Measurements from ENCODE around the gene USP11.

USP11 gene

DNA sequence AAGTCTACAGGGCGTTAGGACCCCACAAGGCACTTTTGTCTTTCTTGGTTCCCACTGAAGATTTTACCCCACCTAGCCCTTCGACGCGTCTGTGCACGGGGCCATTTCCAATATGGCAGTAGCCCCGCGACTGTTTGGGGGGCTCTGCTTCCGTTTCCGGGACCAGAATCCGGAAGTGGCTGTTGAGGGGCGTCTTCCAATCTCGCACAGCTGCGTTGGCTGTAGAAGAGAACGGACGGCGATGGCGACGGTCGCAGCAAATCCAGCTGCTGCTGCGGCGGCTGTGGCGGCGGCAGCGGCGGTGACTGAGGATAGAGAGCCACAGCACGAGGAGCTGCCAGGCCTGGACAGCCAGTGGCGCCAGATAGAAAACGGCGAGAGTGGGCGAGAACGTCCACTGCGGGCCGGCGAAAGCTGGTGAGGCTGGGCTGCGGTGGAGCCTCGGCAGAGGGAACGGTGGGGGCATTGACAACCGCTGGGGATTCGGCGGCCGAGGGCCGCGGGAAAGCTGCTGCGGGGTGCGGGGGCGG is at the start of gene USP11:
TSS of gene USP11 (plus strand) at position 207 of the 530 bp plus-strand sequence. CDS start at position 242, 35 bp downstream.
- Histone ChIP-seq H3K9ac (ENCODE audit: low read length) (peak within 1 kb of the TSS; percentile 94), H3K36me3 (replicated peaks; ENCODE audit: low read depth, low read length) (no peaks in the 10 kb centered on the region), H3K27ac (ENCODE audit: low read length) (peak within 1 kb of the TSS; percentile 87), H3K79me2 (ENCODE audit: low read length) (peaks cover 38% of the 10 kb centered on the region), H3K4me1 (ENCODE audit: low read length) (peaks cover 10% of the 10 kb centered on the region), H2AFZ (ENCODE audit: low read depth, low read length) (peak within 1 kb of the TSS; percentile 52), H3K9me3 (ENCODE audit: insufficient read depth, low read length) (no peaks in the 10 kb centered on the region), H4K20me1 (ENCODE audit: insufficient read depth, low read length) (no peaks in the 10 kb centered on the region), H3K27me3 (ENCODE audit: low read depth, low read length) (no peaks in the 10 kb centered on the region), H3K4me3 (ENCODE audit: low read length) (peak within 1 kb of the TSS; percentile 90), H3K4me2 (ENCODE audit: low read length) (peak within 1 kb of the TSS; percentile 97)
- no peak for TF ChIP-seq EZH2phosphoT487 (IDR thresholded peaks at IDR 0.05; ENCODE audit: low read depth)

GRCh38 chrX:47184486-47184885 is 48.3 kb upstream of the USP11 start:
- Histone ChIP-seq H3K9ac (ENCODE audit: low read length) (no peak overlapping the region), H4K20me1 (ENCODE audit: insufficient read depth, low read length) (no peaks in the 10 kb centered on the region), H3K27me3 (ENCODE audit: low read depth, low read length) (no peaks in the 10 kb centered on the region), H3K4me3 (ENCODE audit: low read length) (no peak overlapping the region), H3K9me3 (ENCODE audit: insufficient read depth, low read length) (no peaks in the 10 kb centered on the region), H3K4me2 (ENCODE audit: low read length) (no peak overlapping the region), H3K4me1 (ENCODE audit: low read length) (no peaks in the 10 kb centered on the region), H3K27ac (ENCODE audit: low read length) (no peak overlapping the region), H3K36me3 (replicated peaks; ENCODE audit: low read depth, low read length) (peaks cover 16% of the 10 kb centered on the region), H3K79me2 (ENCODE audit: low read length) (no peaks in the 10 kb centered on the region), H2AFZ (ENCODE audit: low read depth, low read length) (no peak overlapping the region)
- no peak for TF ChIP-seq EZH2phosphoT487 (IDR thresholded peaks at IDR 0.05; ENCODE audit: low read depth)
- TF ChIP-seq CTCF (IDR thresholded peaks at IDR 0.05; ENCODE audit: low read depth, low read length), result no peak

DNA sequence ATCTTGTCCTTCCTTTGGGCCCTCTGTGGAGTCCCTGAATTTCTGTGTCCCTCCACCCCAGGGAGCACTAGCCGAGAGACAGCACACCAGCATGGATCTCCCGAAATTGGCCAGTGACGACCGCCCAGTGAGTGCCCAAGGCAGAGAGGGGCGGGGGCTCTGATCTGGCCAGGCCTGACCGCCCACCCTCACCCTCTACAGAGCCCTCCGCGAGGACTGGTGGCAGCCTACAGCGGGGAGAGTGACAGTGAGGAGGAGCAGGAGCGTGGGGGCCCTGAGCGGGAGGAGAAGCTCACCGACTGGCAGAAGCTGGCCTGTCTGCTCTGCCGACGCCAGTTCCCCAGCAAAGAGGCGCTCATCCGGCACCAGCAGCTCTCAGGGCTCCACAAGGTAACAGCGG is 47.6 kb upstream of the USP11 start:
- Histone ChIP-seq H3K9me3 (ENCODE audit: insufficient read depth, low read length) (no peaks in the 10 kb centered on the region), H2AFZ (ENCODE audit: low read depth, low read length) (no peak overlapping the region), H3K27me3 (ENCODE audit: low read depth, low read length) (no peaks in the 10 kb centered on the region), H4K20me1 (ENCODE audit: insufficient read depth, low read length) (no peaks in the 10 kb centered on the region), H3K79me2 (ENCODE audit: low read length) (no peaks in the 10 kb centered on the region), H3K9ac (ENCODE audit: low read length) (no peak overlapping the region), H3K4me2 (ENCODE audit: low read length) (no peak overlapping the region), H3K27ac (ENCODE audit: low read length) (no peak overlapping the region), H3K36me3 (replicated peaks; ENCODE audit: low read depth, low read length) (peaks cover 16% of the 10 kb centered on the region), H3K4me3 (ENCODE audit: low read length) (no peak overlapping the region), H3K4me1 (ENCODE audit: low read length) (peaks cover 3% of the 10 kb centered on the region; the same call in 1 of the 2 replicates)
- TF ChIP-seq CTCF (IDR thresholded peaks at IDR 0.05; ENCODE audit: low read depth, low read length) (no peak), EZH2phosphoT487 (IDR thresholded peaks at IDR 0.05; ENCODE audit: low read depth) (no peak)

DNA sequence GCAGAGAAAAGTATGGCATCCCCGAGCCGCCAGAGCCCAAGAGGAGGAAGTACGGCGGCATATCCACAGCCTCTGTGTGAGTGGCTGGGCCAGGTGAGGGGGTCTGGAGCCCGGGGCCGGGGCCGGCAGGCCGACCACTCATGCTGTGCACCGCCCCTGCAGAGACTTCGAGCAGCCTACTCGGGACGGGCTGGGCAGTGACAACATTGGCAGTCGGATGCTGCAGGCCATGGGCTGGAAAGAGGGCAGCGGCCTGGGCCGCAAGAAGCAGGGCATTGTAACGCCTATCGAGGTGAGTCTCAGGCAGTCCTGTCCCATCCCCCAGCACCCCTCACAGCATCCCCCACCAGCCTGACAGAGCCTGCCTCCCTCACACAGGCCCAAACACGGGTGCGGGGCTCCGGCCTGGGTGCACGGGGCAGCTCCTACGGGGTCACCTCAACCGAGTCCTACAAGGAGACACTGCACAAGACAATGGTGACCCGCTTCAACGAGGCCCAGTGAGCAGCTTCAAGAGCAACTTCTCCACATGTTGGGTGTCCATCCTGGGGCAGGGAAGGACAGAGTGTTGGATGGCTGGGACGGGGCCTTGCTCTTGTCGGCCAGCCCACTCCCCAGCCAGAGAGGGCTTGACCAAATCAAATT is 46.6 kb upstream of the USP11 start:
- H3K9ac ChIP-seq (ENCODE audit: low read length), result no peak overlapping the region
- H3K4me3 ChIP-seq (ENCODE audit: low read length), result no peak overlapping the region
- H3K27me3 ChIP-seq (ENCODE audit: low read depth, low read length), result no peaks in the 10 kb centered on the region
- peaks cover 5% of the 10 kb centered on the region; the same call in 1 of the 2 replicates for H3K4me1 ChIP-seq (ENCODE audit: low read length)
- H3K79me2 ChIP-seq (ENCODE audit: low read length), result peaks cover 6% of the 10 kb centered on the region
- TF ChIP-seq EZH2phosphoT487 (IDR thresholded peaks at IDR 0.05; ENCODE audit: low read depth) (no peak), CTCF (IDR thresholded peaks at IDR 0.05; ENCODE audit: low read depth, low read length) (no peak)
- no peak overlapping the region for H3K4me2 ChIP-seq (ENCODE audit: low read length)
- H4K20me1 ChIP-seq (ENCODE audit: insufficient read depth, low read length), result no peaks in the 10 kb centered on the region
- H3K36me3 ChIP-seq (replicated peaks; ENCODE audit: low read depth, low read length), result peaks cover 16% of the 10 kb centered on the region
- H3K9me3 ChIP-seq (ENCODE audit: insufficient read depth, low read length), result no peaks in the 10 kb centered on the region
- no peak overlapping the region for H3K27ac ChIP-seq (ENCODE audit: low read length)
- H2AFZ ChIP-seq (ENCODE audit: low read depth, low read length), result no peak overlapping the region
